Measurements from ENCODE around the gene PPIL1.
"Not testable (repeated sequence)": the region's sequence is repeated elsewhere in the genome, so short reads cannot be mapped to it uniquely, and the experiment has no call there.

The PPIL1 gene

DNA sequence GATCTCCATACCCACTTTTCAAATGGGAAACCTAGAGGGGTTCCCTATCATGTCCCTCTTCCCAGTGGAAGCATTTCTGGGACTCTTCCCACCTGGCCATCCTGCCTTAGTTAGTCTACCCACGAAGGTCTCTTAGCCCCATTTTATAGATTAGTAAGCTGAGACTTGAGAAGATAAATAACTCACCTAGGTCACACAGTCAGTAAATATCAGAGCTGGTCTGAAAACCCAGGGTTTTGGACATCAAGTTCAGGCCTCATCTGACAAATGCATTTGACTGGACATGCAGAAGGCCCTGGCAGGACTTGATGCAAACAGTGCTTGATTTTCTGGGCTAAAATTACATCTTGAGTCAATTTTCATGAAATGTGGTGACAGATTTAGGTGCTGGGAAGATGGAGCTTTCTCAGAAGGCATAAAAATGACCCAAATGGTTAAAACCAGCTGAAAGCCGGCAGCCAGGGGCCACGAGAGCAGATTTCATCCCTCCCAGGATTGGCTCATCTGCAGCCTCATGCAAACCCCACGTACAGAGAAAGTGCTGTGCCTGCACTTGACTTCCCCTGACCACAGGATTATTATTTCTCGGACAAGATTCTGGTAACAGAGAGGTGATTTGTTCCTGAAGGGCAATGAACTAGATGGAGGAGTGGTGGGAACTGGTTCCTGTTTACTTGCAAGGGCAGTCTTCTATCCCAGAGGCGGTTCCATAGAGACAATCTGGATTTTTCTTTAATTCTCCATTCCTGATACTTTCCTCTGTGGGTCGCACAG is 58.5 kb downstream of the PPIL1 start:
- no peaks in the 10 kb centered on the region for H3K9me2 ChIP-seq (ENCODE audit: low read depth, low read length)
- H3K4me3 ChIP-seq (ENCODE audit: low read depth, low read length, poor library complexity, severe bottlenecking) = no peak overlapping the region
- TF ChIP-seq CTCF (IDR thresholded peaks at IDR 0.05; ENCODE audit: low read length) (no peak), EZH2 (IDR thresholded peaks at IDR 0.05; ENCODE audit: borderline replicate concordance, low read length) (no peak)
- no peaks in the 10 kb centered on the region for H4K20me1 ChIP-seq (ENCODE audit: insufficient read depth, low read length)
- no peaks in the 10 kb centered on the region for H3K36me3 ChIP-seq (ENCODE audit: insufficient read depth, low read length)
- H3F3A ChIP-seq (ENCODE audit: insufficient read depth, low read length) = no peaks in the 10 kb centered on the region
- H3K4me1 ChIP-seq (ENCODE audit: insufficient read depth, low read length, severe bottlenecking) = no peaks in the 10 kb centered on the region
- H3K27ac ChIP-seq (ENCODE audit: low read depth, low read length, poor library complexity, severe bottlenecking) = no peak overlapping the region
- no peaks in the 10 kb centered on the region for H3K79me2 ChIP-seq (ENCODE audit: insufficient read depth, low read length)
- no peak overlapping the region for H2AFZ ChIP-seq (ENCODE audit: low read length)
- no peak overlapping the region for H3K4me2 ChIP-seq (ENCODE audit: low read length)
- H3K9me3 ChIP-seq (ENCODE audit: low read length) = no peaks in the 10 kb centered on the region
- 0 out of 2 replicates have a peak, but pooled peaks cover 3% of the 10 kb centered on the region for H3K27me3 ChIP-seq (ENCODE audit: insufficient read depth, low read length)
- H3K9ac ChIP-seq (ENCODE audit: low read length) = no peak overlapping the region

- no peak overlapping the region for H3K4me3 ChIP-seq (ENCODE audit: low read depth, low read length, poor library complexity, severe bottlenecking)
- H2AFZ ChIP-seq (ENCODE audit: low read length) = no peak overlapping the region
- TF ChIP-seq CTCF (IDR thresholded peaks at IDR 0.05; ENCODE audit: low read length) (no peak), EZH2 (IDR thresholded peaks at IDR 0.05; ENCODE audit: borderline replicate concordance, low read length) (no peak)
Observed at GRCh38 chr6:36814249-36814648, 60.4 kb downstream of the PPIL1 start.

GRCh38 chr6:36813526-36813925 is 61.1 kb downstream of the PPIL1 start:
- Histone ChIP-seq H3K4me2 (ENCODE audit: low read length) (no peak overlapping the region), H3K4me1 (ENCODE audit: insufficient read depth, low read length, severe bottlenecking) (no peaks in the 10 kb centered on the region), H3K9me3 (ENCODE audit: low read length) (no peaks in the 10 kb centered on the region), H3K9ac (ENCODE audit: low read length) (no peak overlapping the region), H3K27ac (ENCODE audit: low read depth, low read length, poor library complexity, severe bottlenecking) (no peak overlapping the region), H3K4me3 (ENCODE audit: low read depth, low read length, poor library complexity, severe bottlenecking) (no peak overlapping the region), H3K79me2 (ENCODE audit: insufficient read depth, low read length) (no peaks in the 10 kb centered on the region), H3F3A (ENCODE audit: insufficient read depth, low read length) (no peaks in the 10 kb centered on the region), H3K27me3 (ENCODE audit: insufficient read depth, low read length) (0 out of 2 replicates have a peak, but pooled peaks cover 3% of the 10 kb centered on the region), H4K20me1 (ENCODE audit: insufficient read depth, low read length) (no peaks in the 10 kb centered on the region), H3K9me2 (ENCODE audit: low read depth, low read length) (no peaks in the 10 kb centered on the region), H3K36me3 (ENCODE audit: insufficient read depth, low read length) (no peaks in the 10 kb centered on the region), H2AFZ (ENCODE audit: low read length) (no peak overlapping the region)
- TF ChIP-seq CTCF (IDR thresholded peaks at IDR 0.05; ENCODE audit: low read length) (no peak), EZH2 (IDR thresholded peaks at IDR 0.05; ENCODE audit: borderline replicate concordance, low read length) (no peak)

More at GRCh38 chr6:36814249-36814648, 60.4 kb downstream of the PPIL1 start:
- Histone ChIP-seq H4K20me1 (ENCODE audit: insufficient read depth, low read length) (no peaks in the 10 kb centered on the region), H3K9me3 (ENCODE audit: low read length) (no peaks in the 10 kb centered on the region), H3K9ac (ENCODE audit: low read length) (no peak overlapping the region), H3K36me3 (ENCODE audit: insufficient read depth, low read length) (no peaks in the 10 kb centered on the region), H3K4me1 (ENCODE audit: insufficient read depth, low read length, severe bottlenecking) (no peaks in the 10 kb centered on the region), H3K9me2 (ENCODE audit: low read depth, low read length) (no peaks in the 10 kb centered on the region), H3K4me2 (ENCODE audit: low read length) (no peak overlapping the region), H3K79me2 (ENCODE audit: insufficient read depth, low read length) (no peaks in the 10 kb centered on the region), H3F3A (ENCODE audit: insufficient read depth, low read length) (no peaks in the 10 kb centered on the region), H3K27ac (ENCODE audit: low read depth, low read length, poor library complexity, severe bottlenecking) (no peak overlapping the region), H3K27me3 (ENCODE audit: insufficient read depth, low read length) (0 out of 2 replicates have a peak, but pooled peaks cover 3% of the 10 kb centered on the region)

DNA sequence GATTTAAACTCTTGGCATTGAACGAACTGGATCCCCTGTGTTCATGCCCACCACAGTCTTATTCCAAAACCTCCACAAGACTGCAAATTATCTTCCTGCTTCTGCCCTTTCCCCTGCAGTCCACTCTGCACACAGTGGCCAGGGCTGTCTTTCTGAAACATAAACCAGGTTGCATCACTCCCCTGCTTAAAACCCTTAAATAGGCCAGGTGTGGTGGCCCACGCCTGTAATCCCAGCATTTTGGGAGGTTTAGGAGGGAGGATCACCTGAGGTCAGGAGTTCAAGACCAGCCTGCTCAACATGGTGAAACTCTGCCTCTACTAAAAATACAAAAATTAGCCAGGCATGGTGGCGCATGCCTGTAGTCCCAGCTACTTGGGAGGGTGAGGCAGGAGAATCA is 61.6 kb downstream of the PPIL1 start:
- H3K27me3 ChIP-seq (ENCODE audit: insufficient read depth, low read length); H2AFZ ChIP-seq (ENCODE audit: low read length); H3K79me2 ChIP-seq (ENCODE audit: insufficient read depth, low read length): not testable (repeated sequence)

More for the DNA sequence above, 61.6 kb downstream of the PPIL1 start:
- H3K36me3 ChIP-seq (ENCODE audit: insufficient read depth, low read length); H3K9ac ChIP-seq (ENCODE audit: low read length); H3K4me2 ChIP-seq (ENCODE audit: low read length); H4K20me1 ChIP-seq (ENCODE audit: insufficient read depth, low read length); H3K9me3 ChIP-seq (ENCODE audit: low read length); H3K4me3 ChIP-seq (ENCODE audit: low read depth, low read length, poor library complexity, severe bottlenecking); H3K4me1 ChIP-seq (ENCODE audit: insufficient read depth, low read length, severe bottlenecking); H3F3A ChIP-seq (ENCODE audit: insufficient read depth, low read length); H3K27ac ChIP-seq (ENCODE audit: low read depth, low read length, poor library complexity, severe bottlenecking); H3K9me2 ChIP-seq (ENCODE audit: low read depth, low read length): not testable (repeated sequence)
